Measurements from ENCODE around the gene PLBD2. TPM values are rescaled to one million over a fixed set of nuclear protein-coding genes. Genes with fewer than 3 reads are reported as not detected.

The PLBD2 gene
- total RNA-seq, 1 donor from 2014 or later: 52.2 TPM

GRCh38 chr12:113318046-113318656 is 40.2 kb upstream of the PLBD2 start:
- H3K27me3 ChIP-seq (ENCODE audit: insufficient read depth, low read length): no peaks in the 10 kb centered on the region
- no peak overlapping the region for H3K4me2 ChIP-seq (ENCODE audit: low read length)
- peaks cover 10% of the 10 kb centered on the region for H3K36me3 Mint-ChIP-seq (ENCODE audit: low read depth, unreplicated experiment)
- H3K4me3 Mint-ChIP-seq (ENCODE audit: unreplicated experiment): no peak overlapping the region
- peaks cover 3% of the 10 kb centered on the region for H3K4me1 ChIP-seq (ENCODE audit: insufficient read depth, low read length)
- H3K9ac ChIP-seq (ENCODE audit: low read length): no peak overlapping the region
- H3K27me3 Mint-ChIP-seq (ENCODE audit: low read depth, unreplicated experiment): no peaks in the 10 kb centered on the region
- H3K9me3 ChIP-seq (ENCODE audit: insufficient read depth, low read depth, low read length): no peaks in the 10 kb centered on the region
- H3K36me3 ChIP-seq (ENCODE audit: insufficient read depth, low read length): peaks cover 7% of the 10 kb centered on the region
- no peaks in the 10 kb centered on the region for H4K20me1 ChIP-seq (ENCODE audit: insufficient read depth, low read length)
- H3K27ac Mint-ChIP-seq (ENCODE audit: unreplicated experiment): no peak overlapping the region
- FAIRE-seq (peak; percentile 13), DNase-seq (ENCODE audit: low read depth) (no peak)
- H3K4me3 ChIP-seq (ENCODE audit: insufficient read depth, low read depth, low read length): no peak overlapping the region
- TF ChIP-seq CTCF (IDR thresholded peaks at IDR 0.05; ENCODE audit: insufficient read depth, low read depth, low read length) (no peak), EZH2 (IDR thresholded peaks at IDR 0.05; ENCODE audit: insufficient read depth, low read length) (no peak)
- no peak overlapping the region for H2AFZ ChIP-seq (ENCODE audit: low read depth, low read length)
- H3K27ac ChIP-seq (ENCODE audit: low read depth, low read length): no peak overlapping the region
- H3K4me1 Mint-ChIP-seq (ENCODE audit: low read depth, unreplicated experiment): peaks cover 10% of the 10 kb centered on the region
- no peaks in the 10 kb centered on the region for H3K79me2 ChIP-seq (ENCODE audit: insufficient read depth, low read length)
- H3K9me3 Mint-ChIP-seq (ENCODE audit: unreplicated experiment): no peaks in the 10 kb centered on the region

DNA sequence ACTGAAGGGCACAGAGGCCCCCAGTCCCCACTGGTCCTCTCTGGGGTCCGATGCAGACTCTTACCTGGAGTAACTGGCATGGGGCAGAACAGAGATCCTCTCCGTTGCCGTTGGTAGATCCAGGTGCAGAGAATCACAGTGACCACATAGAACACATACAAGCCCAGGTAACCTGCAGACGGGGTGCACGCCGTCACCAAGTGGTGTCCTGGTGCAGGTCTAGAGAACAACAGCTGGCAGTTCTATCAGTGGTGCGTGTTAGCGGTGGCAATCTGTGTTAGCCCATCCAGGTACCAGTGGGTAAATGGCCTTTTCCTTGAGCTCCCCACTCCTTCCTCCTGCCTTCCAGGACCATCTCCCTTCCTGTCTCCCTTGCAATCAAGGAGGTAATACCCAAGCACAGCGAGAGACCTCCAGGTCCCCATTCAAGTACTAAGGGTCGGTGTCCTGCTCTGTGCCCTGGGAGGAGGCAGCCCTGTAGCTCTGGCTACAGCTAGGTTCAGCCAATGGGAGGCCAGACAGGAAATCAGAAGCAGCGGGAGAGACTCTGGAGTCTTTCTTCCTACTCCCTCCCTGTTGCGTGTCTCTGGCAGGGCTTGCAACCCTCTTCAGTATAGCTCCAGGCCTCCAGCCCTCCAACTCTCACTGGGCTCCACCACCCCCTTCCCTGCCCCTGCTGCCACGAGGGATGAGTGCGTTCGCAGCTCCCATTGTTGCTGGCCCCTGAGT is 39.3 kb upstream of the PLBD2 start:
- TF ChIP-seq EZH2 (IDR thresholded peaks at IDR 0.05; ENCODE audit: insufficient read depth, low read length): no peak
- no peak for TF ChIP-seq CTCF (IDR thresholded peaks at IDR 0.05; ENCODE audit: insufficient read depth, low read depth, low read length)
- Histone ChIP-seq H2AFZ (ENCODE audit: low read depth, low read length) (no peak overlapping the region), H3K4me2 (ENCODE audit: low read length) (no peak overlapping the region), H3K27me3 (ENCODE audit: insufficient read depth, low read length) (no peaks in the 10 kb centered on the region), H4K20me1 (ENCODE audit: insufficient read depth, low read length) (no peaks in the 10 kb centered on the region), H3K36me3 (ENCODE audit: insufficient read depth, low read length) (peaks cover 7% of the 10 kb centered on the region), H3K9me3 (ENCODE audit: insufficient read depth, low read depth, low read length) (no peaks in the 10 kb centered on the region), H3K79me2 (ENCODE audit: insufficient read depth, low read length) (no peaks in the 10 kb centered on the region), H3K9ac (ENCODE audit: low read length) (no peak overlapping the region), H3K4me1 (ENCODE audit: insufficient read depth, low read length) (peaks cover 3% of the 10 kb centered on the region), H3K27ac (ENCODE audit: low read depth, low read length) (no peak overlapping the region), H3K4me3 (ENCODE audit: insufficient read depth, low read depth, low read length) (no peak overlapping the region)
- DNase-seq (ENCODE audit: low read depth): no peak
- Mint-ChIP-seq H3K27ac (ENCODE audit: unreplicated experiment) (no peak overlapping the region), H3K4me3 (ENCODE audit: unreplicated experiment) (no peak overlapping the region), H3K9me3 (ENCODE audit: unreplicated experiment) (no peaks in the 10 kb centered on the region), H3K36me3 (ENCODE audit: low read depth, unreplicated experiment) (peaks cover 10% of the 10 kb centered on the region), H3K4me1 (ENCODE audit: low read depth, unreplicated experiment) (peaks cover 9% of the 10 kb centered on the region), H3K27me3 (ENCODE audit: low read depth, unreplicated experiment) (no peaks in the 10 kb centered on the region)
- FAIRE-seq: no peak

GRCh38 chr12:113320401-113320800 is 38.0 kb upstream of the PLBD2 start:
- H3K27ac Mint-ChIP-seq (ENCODE audit: unreplicated experiment): no peak overlapping the region
- FAIRE-seq: no peak

More at GRCh38 chr12:113320401-113320800, 38.0 kb upstream of the PLBD2 start:
- TF ChIP-seq EZH2 (IDR thresholded peaks at IDR 0.05; ENCODE audit: insufficient read depth, low read length) (no peak), CTCF (IDR thresholded peaks at IDR 0.05; ENCODE audit: insufficient read depth, low read depth, low read length) (no peak)
- H3K4me2 ChIP-seq (ENCODE audit: low read length): no peak overlapping the region
- no peaks in the 10 kb centered on the region for H3K4me1 ChIP-seq (ENCODE audit: insufficient read depth, low read length)
- no peak overlapping the region for H3K27ac ChIP-seq (ENCODE audit: low read depth, low read length)
- H3K79me2 ChIP-seq (ENCODE audit: insufficient read depth, low read length): no peaks in the 10 kb centered on the region
- H3K36me3 Mint-ChIP-seq (ENCODE audit: low read depth, unreplicated experiment): peaks cover 8% of the 10 kb centered on the region
- peaks cover 7% of the 10 kb centered on the region for H3K36me3 ChIP-seq (ENCODE audit: insufficient read depth, low read length)
- no peak overlapping the region for H2AFZ ChIP-seq (ENCODE audit: low read depth, low read length)
- no peak for DNase-seq (ENCODE audit: low read depth)
- H3K4me3 ChIP-seq (ENCODE audit: insufficient read depth, low read depth, low read length): no peak overlapping the region
- H4K20me1 ChIP-seq (ENCODE audit: insufficient read depth, low read length): no peaks in the 10 kb centered on the region
- no peaks in the 10 kb centered on the region for H3K27me3 Mint-ChIP-seq (ENCODE audit: low read depth, unreplicated experiment)
- no peak overlapping the region for H3K9ac ChIP-seq (ENCODE audit: low read length)
- H3K27me3 ChIP-seq (ENCODE audit: insufficient read depth, low read length): no peaks in the 10 kb centered on the region
- H3K4me3 Mint-ChIP-seq (ENCODE audit: unreplicated experiment): no peak overlapping the region
- no peaks in the 10 kb centered on the region for H3K9me3 ChIP-seq (ENCODE audit: insufficient read depth, low read depth, low read length)
- peaks cover 4% of the 10 kb centered on the region for H3K4me1 Mint-ChIP-seq (ENCODE audit: low read depth, unreplicated experiment)
- no peaks in the 10 kb centered on the region for H3K9me3 Mint-ChIP-seq (ENCODE audit: unreplicated experiment)

All from astrocyte (in vitro differentiated cells and primary cell).